H9 (cell line): Measurements from ENCODE around the gene DDC. TPM values are rescaled to one million over a fixed set of nuclear protein-coding genes. Genes with fewer than 3 reads are reported as not detected.

Source experiments
- DNase-seq: peaks from one replicate; pipeline ENCODE4 v3.0.0-alpha.2; 2017
- H2AFZ ChIP-seq: one replicate; pipeline ENCODE4 v1.6.1; 2013; ENCODE audit warnings: mild to moderate bottlenecking, low read length, control low read depth, moderate library complexity
- H2AK5ac ChIP-seq: 2 replicates; pipeline ENCODE4 v1.6.1; 2013; ENCODE audit warnings: low read length, control low read depth, mixed read lengths; ENCODE audit not compliant: insufficient read length
- H2BK120ac ChIP-seq: one replicate; pipeline ENCODE4 v1.6.1; 2013; ENCODE audit warnings: low read depth, mild to moderate bottlenecking, low read length, control low read depth, inconsistent platforms; ENCODE audit not compliant: poor library complexity, severe bottlenecking
- H2BK12ac ChIP-seq: 2 replicates; pipeline ENCODE4 v1.6.1; 2013; ENCODE audit warnings: low read length, control low read depth, mixed read lengths, low read depth; ENCODE audit not compliant: insufficient read length
- H2BK15ac ChIP-seq: 2 replicates; pipeline ENCODE4 v1.6.1; 2013; ENCODE audit warnings: low read depth, low read length, control low read depth
- H2BK20ac ChIP-seq: one replicate; pipeline ENCODE4 v1.6.1; 2013; ENCODE audit warnings: low read depth, mild to moderate bottlenecking, low read length, control low read depth, inconsistent platforms; ENCODE audit not compliant: poor library complexity, severe bottlenecking
- H2BK5ac ChIP-seq: 2 replicates; pipeline ENCODE4 v1.6.1; 2013; ENCODE audit warnings: low read length, control low read depth, mixed read lengths; ENCODE audit not compliant: insufficient read length
- H3K14ac ChIP-seq: 2 replicates; pipeline ENCODE4 v1.6.1; 2013; ENCODE audit warnings: low read length, control low read depth; ENCODE audit not compliant: insufficient read depth
- H3K18ac ChIP-seq: 2 replicates; pipeline ENCODE4 v1.6.1; 2013; ENCODE audit warnings: low read depth, mild to moderate bottlenecking, mixed read lengths, low read length, control low read depth; ENCODE audit not compliant: insufficient read length
- H3K23ac ChIP-seq: 2 replicates; pipeline ENCODE4 v1.6.1; 2013; ENCODE audit warnings: low read length, control low read depth, mixed read lengths, low read depth; ENCODE audit not compliant: insufficient read length
- H3K23me2 ChIP-seq: 2 replicates; pipeline ENCODE4 v1.6.1; 2013; ENCODE audit warnings: low read depth, mild to moderate bottlenecking, mixed read lengths, low read length, control low read depth; ENCODE audit not compliant: insufficient read length, poor library complexity, severe bottlenecking
- H3K27ac ChIP-seq: 2 replicates; pipeline ENCODE4 v1.5.1; 2013; ENCODE audit warnings: low read length, control low read depth, mixed read lengths, low read depth; ENCODE audit not compliant: insufficient read length
- H3K27me3 ChIP-seq: 2 replicates; pipeline ENCODE4 v1.6.1; 2013; ENCODE audit warnings: low read length, control low read depth, inconsistent platforms; ENCODE audit not compliant: insufficient read depth
- H3K4ac ChIP-seq: 2 replicates; pipeline ENCODE4 v1.6.1; 2013; ENCODE audit warnings: low read depth, mild to moderate bottlenecking, control low read depth, inconsistent platforms, low read length, moderate library complexity
- H3K4me1 ChIP-seq: 2 replicates; pipeline ENCODE4 v1.6.1; 2013; ENCODE audit warnings: low read length, control low read depth, inconsistent platforms; ENCODE audit not compliant: insufficient read depth
- H3K4me2 ChIP-seq: 2 replicates; pipeline ENCODE4 v1.6.1; 2013; ENCODE audit warnings: low read length, control low read depth, mixed read lengths; ENCODE audit not compliant: insufficient read length, insufficient read depth
- H3K56ac ChIP-seq: 2 replicates; pipeline ENCODE4 v1.6.1; 2013; ENCODE audit warnings: low read depth, mild to moderate bottlenecking, mixed read lengths, low read length, control low read depth; ENCODE audit not compliant: insufficient read length
- H3K79me1 ChIP-seq: 2 replicates; pipeline ENCODE4 v1.6.1; 2013; ENCODE audit warnings: low read depth, mild to moderate bottlenecking, moderate library complexity, low read length, control low read depth, inconsistent platforms; ENCODE audit not compliant: insufficient read depth, poor library complexity, severe bottlenecking
- H3K79me2 ChIP-seq: 2 replicates; pipeline ENCODE4 v1.6.1; 2013; ENCODE audit warnings: low read length, control low read depth, inconsistent platforms; ENCODE audit not compliant: insufficient read depth
- H3K9ac ChIP-seq: 2 replicates; pipeline ENCODE4 v1.6.1; 2013; ENCODE audit warnings: low read length, control low read depth, mixed read lengths; ENCODE audit not compliant: insufficient read length; ENCODE audit errors: extremely low read depth
- H3K9me3 ChIP-seq: one replicate; pipeline ENCODE4 v1.6.1; 2013; ENCODE audit warnings: low read depth, low read length, inconsistent platforms; ENCODE audit not compliant: control insufficient read depth
- H3T11ph ChIP-seq: one replicate; pipeline ENCODE4 v1.6.1; 2013; ENCODE audit warnings: mild to moderate bottlenecking, low read length, control low read depth, inconsistent platforms
- H4K20me1 ChIP-seq: one replicate; pipeline ENCODE4 v1.6.1; 2013; ENCODE audit not compliant: control insufficient read depth, insufficient read length, insufficient read depth
- H4K5ac ChIP-seq: 2 replicates; pipeline ENCODE4 v1.6.1; 2013; ENCODE audit warnings: low read depth, mild to moderate bottlenecking, mixed read lengths, low read length, control low read depth; ENCODE audit not compliant: insufficient read length
- H4K8ac ChIP-seq: replicated peaks from 2 replicates; pipeline ENCODE4 v1.6.1; 2013; ENCODE audit warnings: low read length, control low read depth, mixed read lengths, low read depth; ENCODE audit not compliant: insufficient read length
- H4K91ac ChIP-seq: 2 replicates; pipeline ENCODE4 v1.6.1; 2013; ENCODE audit warnings: low read depth, mild to moderate bottlenecking, moderate library complexity, mixed read lengths, low read length, control low read depth; ENCODE audit not compliant: insufficient read length
- H3K27ac Mint-ChIP-seq, 3 experiments: 2 replicates in 2 of 3; 3 replicates in 1 of 3; pipeline ENCODE4 v1.8.0; 2020 to 2021; ENCODE audit warnings: mixed read lengths in 3 of 3, mild to moderate bottlenecking in 1 of 3, moderate library complexity in 1 of 3
- H3K27me3 Mint-ChIP-seq: 2 replicates; pipeline ENCODE4 v1.8.0; 2021; ENCODE audit warnings: low read depth, mild to moderate bottlenecking, moderate library complexity, mixed read lengths
- H3K36me3 Mint-ChIP-seq, 3 experiments: 2 replicates in 2 of 3; 3 replicates in 1 of 3; pipeline ENCODE4 v1.8.0; 2020 to 2021; ENCODE audit warnings: low read depth in 3 of 3, mixed read lengths in 3 of 3; ENCODE audit not compliant: insufficient read depth in 1 of 3
- H3K4me1 Mint-ChIP-seq, 2 experiments: 2 replicates each; pipeline ENCODE4 v1.8.0; 2020; ENCODE audit warnings: mixed read lengths in 2 of 2
- H3K4me3 Mint-ChIP-seq, 2 experiments: 2 replicates in 1 of 2; 3 replicates in 1 of 2; pipeline ENCODE4 v1.8.0; 2020 to 2021; ENCODE audit warnings: mild to moderate bottlenecking in 2 of 2, mixed read lengths in 2 of 2, moderate library complexity in 1 of 2
- H3K9me3 Mint-ChIP-seq, 2 experiments: 2 replicates in 1 of 2; 3 replicates in 1 of 2; pipeline ENCODE4 v1.8.0; 2020; ENCODE audit warnings: mild to moderate bottlenecking in 2 of 2, mixed read lengths in 2 of 2, moderate library complexity in 1 of 2
- WGBS: extraction: QIAGEN DNeasy Blood & Tissue Kit; methylation state at CpG from one replicate; pipeline ENCODE4 v1.1.7; 2013; ENCODE audit warnings: missing lambda C conversion rate, low lambda C conversion rate, mixed read lengths; ENCODE audit not compliant: insufficient read length; ENCODE audit errors: extremely low coverage; 5-methylcytosine and 5-hydroxymethylcytosine counted together
- total RNA-seq: library from RNA; stranded (reverse); gene quantifications from 2 replicates; pipeline ENCODE4 v1.2.1, GENCODE V29; 2021
- TF ChIP-seq, protein P1 (sequence below): fragments of 200-600 bp; sonication (generic); conservative IDR thresholded peaks from 3 replicates; pipeline ENCODE4 v1.8.0; 2021; ENCODE audit warnings: antibody characterized with exemption, mild to moderate bottlenecking

The DDC gene
- total RNA-seq, 1 experiment from 2014 or later: not detected

DNA sequence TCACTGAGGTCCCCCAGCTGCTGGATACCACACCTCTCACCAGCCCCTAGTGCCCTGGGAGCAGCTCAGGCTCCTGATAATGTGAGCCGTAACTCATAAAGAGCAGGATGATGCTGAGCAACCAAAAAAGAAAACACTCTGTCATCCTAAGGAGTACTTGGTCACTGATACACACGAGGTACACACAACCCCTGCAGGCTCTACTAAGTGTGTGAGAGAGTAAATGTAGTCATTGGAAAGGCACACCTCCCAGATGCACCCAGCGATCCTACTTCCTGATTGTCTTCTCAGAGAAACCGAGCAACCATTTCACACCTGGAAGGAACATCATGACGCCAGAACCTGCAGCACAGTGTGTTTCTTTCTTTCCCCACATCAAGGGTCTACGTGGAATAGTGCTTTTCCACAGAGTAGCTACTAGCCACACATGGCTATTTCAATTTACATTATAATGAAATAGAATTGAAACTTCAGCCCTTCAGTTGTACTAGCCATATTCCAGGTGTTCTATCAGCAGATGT, 149.3 kb downstream of the DDC start:
- H2BK5ac ChIP-seq: no peak overlapping the region
- H3K4me1 ChIP-seq: no peaks in the 10 kb centered on the region; the same call in 1 of the 2 replicates
- no peak overlapping the region for H4K91ac ChIP-seq
- no peak overlapping the region for H2BK20ac ChIP-seq
- H4K20me1 ChIP-seq: no peaks in the 10 kb centered on the region
- H4K8ac ChIP-seq: no peak overlapping the region
- no peaks in the 10 kb centered on the region for H3K79me2 ChIP-seq
- H3K18ac ChIP-seq: no peak overlapping the region
- Mint-ChIP-seq H3K4me3 (no peak overlapping the region), H3K9me3 (no peaks in the 10 kb centered on the region), H3K27me3 (peaks cover 1% of the 10 kb centered on the region; the same call in 1 of the 2 replicates), H3K4me1 (peaks cover 23 to 25% of the 10 kb centered on the region in 2 experiments), H3K36me3 (no peaks in the 10 kb centered on the region), H3K27ac (peak overlapping the region in 1 of 3 experiments; percentile 48; a peak in 1 of 7 replicates)
- H3K4ac ChIP-seq: no peak overlapping the region
- H4K5ac ChIP-seq: no peak overlapping the region
- H3K23me2 ChIP-seq: no peaks in the 10 kb centered on the region
- TF ChIP-seq, protein P1, sequence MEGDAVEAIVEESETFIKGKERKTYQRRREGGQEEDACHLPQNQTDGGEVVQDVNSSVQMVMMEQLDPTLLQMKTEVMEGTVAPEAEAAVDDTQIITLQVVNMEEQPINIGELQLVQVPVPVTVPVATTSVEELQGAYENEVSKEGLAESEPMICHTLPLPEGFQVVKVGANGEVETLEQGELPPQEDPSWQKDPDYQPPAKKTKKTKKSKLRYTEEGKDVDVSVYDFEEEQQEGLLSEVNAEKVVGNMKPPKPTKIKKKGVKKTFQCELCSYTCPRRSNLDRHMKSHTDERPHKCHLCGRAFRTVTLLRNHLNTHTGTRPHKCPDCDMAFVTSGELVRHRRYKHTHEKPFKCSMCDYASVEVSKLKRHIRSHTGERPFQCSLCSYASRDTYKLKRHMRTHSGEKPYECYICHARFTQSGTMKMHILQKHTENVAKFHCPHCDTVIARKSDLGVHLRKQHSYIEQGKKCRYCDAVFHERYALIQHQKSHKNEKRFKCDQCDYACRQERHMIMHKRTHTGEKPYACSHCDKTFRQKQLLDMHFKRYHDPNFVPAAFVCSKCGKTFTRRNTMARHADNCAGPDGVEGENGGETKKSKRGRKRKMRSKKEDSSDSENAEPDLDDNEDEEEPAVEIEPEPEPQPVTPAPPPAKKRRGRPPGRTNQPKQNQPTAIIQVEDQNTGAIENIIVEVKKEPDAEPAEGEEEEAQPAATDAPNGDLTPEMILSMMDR: no peak
- no peak overlapping the region for H2AFZ ChIP-seq
- no peak overlapping the region for H2AK5ac ChIP-seq
- H3K14ac ChIP-seq: no peak overlapping the region
- no peak overlapping the region for H2BK120ac ChIP-seq
- H2BK12ac ChIP-seq: no peak overlapping the region
- DNase-seq: no peak
- no peak overlapping the region for H3K27ac ChIP-seq
- no peak overlapping the region for H3K4me2 ChIP-seq
- no peak overlapping the region for H2BK15ac ChIP-seq
- no peak overlapping the region for H3K56ac ChIP-seq
- no peaks in the 10 kb centered on the region for H3K27me3 ChIP-seq
- no CpG with 5 or more reads among the region's 6 CpGs for WGBS
- H3K23ac ChIP-seq: no peak overlapping the region
- no peak overlapping the region for H3K9ac ChIP-seq
- no peak overlapping the region for H3T11ph ChIP-seq
- H3K79me1 ChIP-seq: no peaks in the 10 kb centered on the region
- no peaks in the 10 kb centered on the region for H3K9me3 ChIP-seq
